Neural cell (in vitro differentiated cells): ENCODE data around the gene NFATC3. TPM values are rescaled to one million over a fixed set of nuclear protein-coding genes. Genes with fewer than 3 reads are reported as not detected.

Experiments
- H2AFZ ChIP-seq: fragments of 200-600, 300-800 bp; sonication (generic), shearing (Covaris generic); 2 replicates; pipeline ENCODE4 v1.6.0; 2014; ENCODE audit warnings: low read depth, mild to moderate bottlenecking, antibody characterized with exemption, low read length, moderate library complexity
- H3F3A ChIP-seq: fragments of 200-600 bp; shearing (Covaris generic); 2 replicates; pipeline ENCODE4 v1.6.1; 2016; ENCODE audit warnings: mild to moderate bottlenecking, moderate library complexity, mixed read lengths, antibody characterized with exemption, low read length; ENCODE audit not compliant: insufficient read depth, poor library complexity, severe bottlenecking
- H3K27ac ChIP-seq: fragments of 200-600, 300-800 bp; sonication (generic), shearing (Covaris generic); 2 replicates; pipeline ENCODE4 v1.5.1; 2014; ENCODE audit warnings: mild to moderate bottlenecking, low read length, moderate library complexity
- H3K27me3 ChIP-seq: fragments of 300-800, 200-600 bp; sonication (generic), shearing (Covaris generic); 2 replicates; pipeline ENCODE4 v1.6.0; 2014; ENCODE audit warnings: mild to moderate bottlenecking, low read depth, low read length, moderate library complexity; ENCODE audit not compliant: insufficient read depth
- H3K36me3 ChIP-seq: fragments of 300-800, 200-600 bp; sonication (generic), shearing (Covaris generic); 2 replicates; pipeline ENCODE4 v1.5.1; 2014; ENCODE audit warnings: mild to moderate bottlenecking, antibody characterized with exemption, low read length, moderate library complexity; ENCODE audit not compliant: insufficient read depth
- H3K4me2 ChIP-seq: fragments of 300-800, 200-600 bp; sonication (generic), shearing (Covaris generic); 2 replicates; pipeline ENCODE4 v1.6.0; 2014; ENCODE audit warnings: mild to moderate bottlenecking, low read length
- H3K4me3 ChIP-seq: fragments of 300-800, 200-600 bp; sonication (generic), shearing (Covaris generic); 2 replicates; pipeline ENCODE4 v1.5.1; 2014; ENCODE audit warnings: mild to moderate bottlenecking, low read length, moderate library complexity
- H3K79me2 ChIP-seq: fragments of 200-600 bp; shearing (Covaris generic); replicated peaks from 2 replicates; pipeline ENCODE4 v1.6.0; 2014; ENCODE audit warnings: mild to moderate bottlenecking, low read length, moderate library complexity; ENCODE audit not compliant: insufficient read depth
- H3K9ac ChIP-seq: fragments of 300-800, 200-600 bp; sonication (generic), shearing (Covaris generic); 2 replicates; pipeline ENCODE4 v1.6.1; 2016; ENCODE audit warnings: mild to moderate bottlenecking, low read length, mixed read lengths
- H3K9me2 ChIP-seq: fragments of 200-600 bp; shearing (Covaris generic); 2 replicates; pipeline ENCODE4 v1.6.1; 2016; ENCODE audit warnings: mild to moderate bottlenecking, low read length, mixed read lengths; ENCODE audit not compliant: insufficient read depth
- H3K9me3 ChIP-seq: fragments of 200-600, 300-800 bp; sonication (generic), shearing (Covaris generic); 2 replicates; pipeline ENCODE4 v1.6.1; 2016; ENCODE audit warnings: mild to moderate bottlenecking, mixed run types, low read length, moderate library complexity, mixed read lengths
- H4K20me1 ChIP-seq: fragments of 200-600 bp; shearing (Covaris generic); 2 replicates; pipeline ENCODE4 v1.6.1; 2016; ENCODE audit warnings: mild to moderate bottlenecking, mixed run types; ENCODE audit not compliant: insufficient read depth
- CTCF ChIP-seq: fragments of 450-650 bp; IDR thresholded peaks from 2 replicates; pipeline ENCODE4 v1.5.1; 2014; ENCODE audit warnings: antibody characterized with exemption, mild to moderate bottlenecking, moderate library complexity; ENCODE audit not compliant: poor library complexity, severe bottlenecking
- EP300 ChIP-seq: fragments of 450-650 bp; conservative IDR thresholded peaks from 2 replicates; pipeline ENCODE4 v1.6.1; 2014; ENCODE audit warnings: antibody characterized with exemption, mild to moderate bottlenecking, moderate library complexity; ENCODE audit not compliant: poor library complexity, severe bottlenecking
- EZH2 ChIP-seq: fragments of 200-600, 300-800 bp; shearing (Covaris generic), sonication (generic); IDR thresholded peaks from 2 replicates; pipeline ENCODE4 v1.6.1; 2014; ENCODE audit warnings: antibody characterized with exemption, low read length, borderline replicate concordance, mild to moderate bottlenecking; ENCODE audit not compliant: insufficient read depth, poor library complexity, severe bottlenecking
- MXI1 ChIP-seq: fragments of 450-650 bp; conservative IDR thresholded peaks from 2 replicates; pipeline ENCODE4 v1.6.1; 2014; ENCODE audit warnings: antibody characterized with exemption, mild to moderate bottlenecking; ENCODE audit not compliant: poor library complexity, severe bottlenecking
- POLR2AphosphoS5 ChIP-seq: IDR thresholded peaks from 2 replicates; pipeline ENCODE4 v1.6.1; 2012
- RAD21 ChIP-seq: fragments of 450-650 bp; conservative IDR thresholded peaks from 2 replicates; pipeline ENCODE4 v1.6.1; 2014; ENCODE audit warnings: antibody characterized with exemption, mild to moderate bottlenecking, moderate library complexity
- REST ChIP-seq: IDR thresholded peaks from 2 replicates; pipeline ENCODE4 v1.6.1; 2012; ENCODE audit warnings: borderline replicate concordance
- SMC3 ChIP-seq: fragments of 450-650 bp; conservative IDR thresholded peaks from 2 replicates; pipeline ENCODE4 v1.6.1; 2014; ENCODE audit warnings: antibody characterized with exemption, mild to moderate bottlenecking, moderate library complexity; ENCODE audit not compliant: poor library complexity
- TAF1 ChIP-seq: IDR thresholded peaks from 2 replicates; pipeline ENCODE4 v1.6.1; 2012; ENCODE audit warnings: low read depth
- polyA plus RNA-seq: library from polyadenylated mRNA; depleted of rRNA; stranded (reverse); fragments of >200 nt; gene quantifications from 2 replicates; pipeline ENCODE4 v1.2.3, GENCODE V29; 2014

Gene NFATC3
- polyA plus RNA-seq, 1 donor from 2014 or later: 6.2 TPM

GRCh38 chr16:68197250-68197649, 112.1 kb downstream of the NFATC3 start:
- H3K9ac ChIP-seq: no peak overlapping the region
- TF ChIP-seq CTCF (no peak), TAF1 (no peak), RAD21 (no peak), MXI1 (no peak), REST (no peak), EP300 (no peak), EZH2 (no peak), POLR2AphosphoS5 (no peak), SMC3 (no peak)
- H3K27me3 ChIP-seq: no peaks in the 10 kb centered on the region
- no peaks in the 10 kb centered on the region for H3F3A ChIP-seq
- no peaks in the 10 kb centered on the region for H4K20me1 ChIP-seq
- no peak overlapping the region for H3K4me2 ChIP-seq
- H2AFZ ChIP-seq: no peak overlapping the region
- no peaks in the 10 kb centered on the region for H3K9me3 ChIP-seq
- H3K4me3 ChIP-seq: no peak overlapping the region
- H3K27ac ChIP-seq: no peak overlapping the region
- H3K9me2 ChIP-seq: no peaks in the 10 kb centered on the region
- no peaks in the 10 kb centered on the region for H3K36me3 ChIP-seq
- H3K79me2 ChIP-seq: no peaks in the 10 kb centered on the region

GRCh38 chr16:68200088-68200783, 115.1 kb downstream of the NFATC3 start:
- no peak overlapping the region for H3K27ac ChIP-seq
- H3K4me2 ChIP-seq: no peak overlapping the region
- no peak overlapping the region for H3K9ac ChIP-seq
- no peak overlapping the region for H3K4me3 ChIP-seq
- H3K9me3 ChIP-seq: no peaks in the 10 kb centered on the region
- H3F3A ChIP-seq: no peaks in the 10 kb centered on the region
- no peaks in the 10 kb centered on the region for H4K20me1 ChIP-seq
- H3K27me3 ChIP-seq: no peaks in the 10 kb centered on the region
- H2AFZ ChIP-seq: no peak overlapping the region
- no peaks in the 10 kb centered on the region for H3K36me3 ChIP-seq
- H3K9me2 ChIP-seq: no peaks in the 10 kb centered on the region
- no peaks in the 10 kb centered on the region for H3K79me2 ChIP-seq
- no peak for TF ChIP-seq EP300
- TF ChIP-seq RAD21: no peak
- TF ChIP-seq SMC3: no peak
